Skeletal muscle tissue (tissue), 4 donors: ENCODE results near the gene SLAIN1. TPM values are rescaled to one million over a fixed set of nuclear protein-coding genes. Genes with fewer than 3 reads are reported as not detected.
"Not testable (repeated sequence)": the region's sequence is repeated elsewhere in the genome, so short reads cannot be mapped to it uniquely, and the experiment has no call there.

Experiments used
- H3K27ac ChIP-seq: one replicate; pipeline ENCODE4 v1.7.0; 2013; ENCODE audit warnings: mild to moderate bottlenecking, low read depth, low read length, inconsistent platforms
- H3K27me3 ChIP-seq, 3 donors: one replicate each; pipeline ENCODE4 v1.7.0; 2013; ENCODE audit warnings: low read length in 3 of 3; ENCODE audit not compliant: control insufficient read depth in 3 of 3, insufficient read depth in 3 of 3
- H3K36me3 ChIP-seq, 3 donors: one replicate each; pipeline ENCODE4 v1.7.0; 2013; ENCODE audit warnings: low read length in 3 of 3; ENCODE audit not compliant: control insufficient read depth in 3 of 3, insufficient read depth in 3 of 3
- H3K4me1 ChIP-seq, 3 donors: one replicate each; pipeline ENCODE4 v1.7.0; 2013; ENCODE audit warnings: low read length in 3 of 3, mild to moderate bottlenecking in 3 of 3; ENCODE audit not compliant: control insufficient read depth in 3 of 3, insufficient read depth in 3 of 3
- H3K4me3 ChIP-seq, 3 donors: one replicate each; pipeline ENCODE4 v1.7.0; 2013; ENCODE audit warnings: low read length in 3 of 3
- H3K9ac ChIP-seq, 3 donors: one replicate each; pipeline ENCODE4 v1.7.0; 2013; ENCODE audit warnings: low read length in 3 of 3, mild to moderate bottlenecking in 3 of 3, moderate library complexity in 2 of 3, low read depth in 1 of 3
- H3K9me3 ChIP-seq, 3 donors: one replicate each; pipeline ENCODE4 v1.7.0; 2013; ENCODE audit warnings: low read length in 3 of 3; ENCODE audit not compliant: control insufficient read depth in 3 of 3
- total RNA-seq: library from RNA; depleted of rRNA; stranded (reverse); fragments of >200 nt; gene quantifications from one replicate; pipeline ENCODE4 v1.2.3, GENCODE V29; 2014
- donor health status: Osteomylitis.

Gene SLAIN1
- 8.4 TPM for total RNA-seq

DNA sequence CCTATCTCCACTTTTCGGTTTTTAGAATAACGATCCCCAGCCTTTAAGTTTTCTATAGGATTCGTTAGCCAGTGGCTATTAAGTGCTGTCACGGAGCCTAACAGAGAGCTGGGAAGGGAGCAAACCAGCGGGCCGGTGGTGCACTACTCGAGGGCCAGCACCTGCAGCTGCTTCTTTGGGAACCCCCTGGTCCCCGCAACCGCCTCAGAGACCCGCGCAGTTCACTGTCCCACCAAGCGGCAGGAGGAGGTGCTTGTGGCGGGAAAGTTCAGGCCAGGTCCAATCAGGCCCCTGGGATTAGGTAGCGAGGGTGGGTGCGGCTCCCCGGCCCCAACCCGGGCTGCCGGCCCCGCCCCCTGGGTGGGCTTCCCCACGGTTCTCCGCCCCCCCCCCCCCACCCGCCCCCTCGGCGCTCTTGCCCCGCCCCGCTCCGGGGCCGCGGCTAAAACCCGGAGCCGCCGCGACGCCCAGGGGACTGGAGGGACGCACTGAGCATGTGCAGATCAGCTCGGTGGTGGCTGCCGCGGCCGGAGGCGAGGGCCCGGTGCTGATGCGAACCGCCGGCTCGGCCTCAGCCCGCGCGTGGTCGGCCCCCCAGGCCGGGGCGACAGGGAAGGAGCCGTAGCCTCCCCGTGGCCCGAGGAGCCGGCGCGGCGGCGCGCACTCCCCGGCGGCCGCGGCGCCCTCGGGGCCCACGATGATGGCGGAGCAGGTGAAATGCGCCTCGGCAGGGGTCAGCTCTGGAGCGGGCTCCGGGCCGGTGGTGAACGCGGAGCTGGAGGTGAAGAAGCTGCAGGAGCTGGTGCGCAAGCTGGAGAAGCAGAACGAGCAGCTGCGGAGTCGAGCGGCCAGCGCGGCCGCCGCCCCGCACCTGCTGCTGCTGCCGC lies at the start of gene SLAIN1:
Gene SLAIN1, plus strand, starts transcription at position 471 of the 887 bp plus-strand sequence. Its CDS starts 227 bp downstream, at position 698.
- Histone ChIP-seq H3K9me3 (no peaks in the 10 kb centered on the region), H3K4me3 (peak within 1 kb of the TSS; percentile 83 to 94 (median 93)), H3K36me3 (no peaks in the 10 kb centered on the region), H3K27me3 (no peaks in the 10 kb centered on the region), H3K4me1 (peaks cover 0 to 16% (median 10%) of the 10 kb centered on the region in 3 donors), H3K27ac (no peak within 1 kb of the TSS), H3K9ac (peak within 1 kb of the TSS; percentile 70 to 78 (median 74))

DNA sequence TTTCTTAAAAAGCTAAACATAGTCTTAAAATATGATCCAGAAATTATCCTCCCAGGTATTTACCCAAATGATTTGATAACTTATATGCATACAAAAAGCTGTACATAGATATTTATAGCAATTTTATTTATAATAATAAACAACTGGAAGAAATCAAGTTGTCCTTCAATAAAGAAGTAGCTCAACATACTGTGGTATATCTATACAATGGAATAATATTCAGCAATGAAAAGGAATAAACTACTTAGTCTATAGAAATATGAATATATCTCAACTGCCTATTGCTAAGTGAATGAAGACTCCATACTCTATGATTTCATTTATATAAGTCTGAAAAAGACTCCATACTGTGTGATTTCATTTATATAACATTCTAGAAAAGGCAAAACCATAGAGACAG lies 47.1 kb upstream of the SLAIN1 start:
- Histone ChIP-seq H3K4me1 (no peaks in the 10 kb centered on the region), H3K27me3 (no peaks in the 10 kb centered on the region), H3K4me3 (no peak overlapping the region), H3K27ac (no peak overlapping the region), H3K9ac (no peak overlapping the region), H3K36me3 (no peaks in the 10 kb centered on the region), H3K9me3 (peaks cover 0 to 3% (median 0%) of the 10 kb centered on the region in 3 donors)

- Histone ChIP-seq H3K27me3 (no peaks in the 10 kb centered on the region), H3K36me3 (no peaks in the 10 kb centered on the region), H3K4me3 (no peak overlapping the region), H3K4me1 (no peaks in the 10 kb centered on the region), H3K9ac (no peak overlapping the region), H3K27ac (no peak overlapping the region), H3K9me3 (peaks cover 0 to 6% (median 0%) of the 10 kb centered on the region in 3 donors)
Measured at GRCh38 chr13:77653301-77653700, 44.2 kb upstream of the SLAIN1 start.

DNA sequence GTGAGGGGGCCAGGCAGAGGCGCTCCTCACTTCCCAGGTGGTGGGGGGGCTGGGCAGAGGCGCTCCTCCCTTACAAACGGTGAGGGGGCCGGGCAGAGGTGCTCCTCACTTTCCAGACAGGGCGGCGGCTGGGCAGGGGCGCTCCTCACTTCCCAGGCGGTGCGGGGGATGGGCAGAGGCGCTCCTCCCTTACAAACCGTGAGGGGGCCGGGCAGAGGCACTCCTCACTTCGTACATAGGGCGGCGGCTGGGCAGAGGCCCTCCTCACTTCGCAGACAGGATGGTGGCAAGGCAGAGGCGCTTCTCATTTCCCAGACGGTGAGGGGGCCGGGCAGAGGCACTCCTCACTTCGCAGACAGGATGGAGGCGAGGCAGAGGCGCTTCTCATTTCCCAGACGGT lies 37.5 kb upstream of the SLAIN1 start:
- not testable (repeated sequence) for H3K4me3 ChIP-seq, H3K36me3 ChIP-seq, H3K27ac ChIP-seq, H3K4me1 ChIP-seq, H3K27me3 ChIP-seq, H3K9me3 ChIP-seq, H3K9ac ChIP-seq

GRCh38 chr13:77660841-77661250 lies 36.6 kb upstream of the SLAIN1 start:
- Histone ChIP-seq H3K4me3 (no peak overlapping the region), H3K27me3 (no peaks in the 10 kb centered on the region), H3K9ac (no peak overlapping the region), H3K9me3 (peaks cover 0 to 3% (median 0%) of the 10 kb centered on the region in 3 donors), H3K4me1 (no peaks in the 10 kb centered on the region), H3K27ac (no peak overlapping the region), H3K36me3 (no peaks in the 10 kb centered on the region)

DNA sequence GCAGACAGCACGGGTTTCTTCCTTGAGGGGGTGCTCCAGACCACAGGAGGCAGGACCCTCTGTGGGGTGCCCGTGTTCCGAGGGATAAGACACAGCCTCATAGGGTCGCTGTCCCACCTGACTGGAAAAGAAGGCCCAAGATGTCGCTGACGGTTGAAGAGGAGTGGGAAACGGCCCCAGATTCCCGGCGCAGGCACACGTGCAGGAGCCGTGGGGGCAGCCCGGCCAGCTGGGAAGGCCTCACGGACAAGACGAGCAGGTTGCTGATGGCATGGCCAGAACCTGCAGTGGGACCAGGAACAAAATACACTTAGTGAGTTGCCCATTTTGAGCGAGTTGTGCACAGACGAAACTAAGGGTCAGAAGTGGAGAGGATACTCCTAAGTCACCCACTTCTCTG lies 35.2 kb upstream of the SLAIN1 start:
- H3K4me1 ChIP-seq, H3K27ac ChIP-seq, H3K9me3 ChIP-seq, H3K36me3 ChIP-seq, H3K9ac ChIP-seq, H3K4me3 ChIP-seq, H3K27me3 ChIP-seq: not testable (repeated sequence)

DNA sequence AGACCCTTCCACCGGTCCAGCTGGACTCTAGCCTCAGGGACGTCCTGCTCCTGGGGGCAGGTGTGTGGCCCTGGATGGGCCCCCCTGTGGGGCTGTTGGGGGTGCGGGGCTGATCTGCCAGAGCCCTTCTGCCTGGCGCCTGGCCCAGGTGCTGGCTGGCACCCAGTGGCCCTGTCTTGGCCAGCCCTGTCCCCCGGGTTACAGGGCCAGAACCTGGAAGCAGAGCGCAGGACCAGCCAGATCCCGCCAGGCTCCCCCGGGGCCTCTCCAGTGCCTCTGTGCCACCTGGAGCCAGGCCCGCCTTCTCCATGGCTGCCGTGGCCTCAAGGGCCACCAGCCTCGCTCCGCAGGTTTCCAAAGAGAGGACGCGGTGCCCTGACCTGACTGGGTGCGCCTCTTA lies 34.7 kb upstream of the SLAIN1 start:
- not testable (repeated sequence) for H3K27me3 ChIP-seq, H3K27ac ChIP-seq, H3K4me3 ChIP-seq, H3K9me3 ChIP-seq, H3K4me1 ChIP-seq, H3K9ac ChIP-seq, H3K36me3 ChIP-seq

DNA sequence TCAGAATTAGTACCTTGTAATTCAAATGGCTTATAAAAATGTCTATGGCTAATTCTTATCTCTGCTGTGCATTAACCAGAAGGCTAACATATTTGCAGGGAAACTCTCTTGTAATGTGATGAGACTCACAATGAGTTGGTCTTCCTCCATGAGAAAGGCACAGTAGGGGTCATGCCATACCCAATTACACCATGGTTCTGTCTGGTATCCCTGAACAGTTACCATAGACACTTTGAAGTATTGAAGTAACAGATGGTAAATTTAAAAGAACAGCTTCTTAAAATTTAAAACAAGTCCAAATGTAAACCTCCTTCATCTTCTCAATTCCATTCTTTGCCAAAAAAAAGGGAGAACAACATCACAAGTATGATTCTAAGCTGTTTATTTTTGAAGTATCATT lies 22.6 kb upstream of the SLAIN1 start:
- no peaks in the 10 kb centered on the region for H3K36me3 ChIP-seq
- H3K9me3 ChIP-seq: no peaks in the 10 kb centered on the region
- H3K9ac ChIP-seq: no peak overlapping the region
- no peak overlapping the region for H3K27ac ChIP-seq
- H3K4me3 ChIP-seq: no peak overlapping the region
- H3K4me1 ChIP-seq: no peaks in the 10 kb centered on the region
- peaks cover 0 to 3% (median 0%) of the 10 kb centered on the region in 3 donors for H3K27me3 ChIP-seq

- no peaks in the 10 kb centered on the region for H3K36me3 ChIP-seq
- H3K9me3 ChIP-seq: no peaks in the 10 kb centered on the region
- H3K4me3 ChIP-seq: no peak overlapping the region
- H3K27ac ChIP-seq: no peak overlapping the region
- H3K9ac ChIP-seq: no peak overlapping the region
- H3K27me3 ChIP-seq: peaks cover 0 to 3% (median 0%) of the 10 kb centered on the region in 3 donors
- no peaks in the 10 kb centered on the region for H3K4me1 ChIP-seq
Measured at GRCh38 chr13:77678691-77679235, 18.7 kb upstream of the SLAIN1 start.

DNA sequence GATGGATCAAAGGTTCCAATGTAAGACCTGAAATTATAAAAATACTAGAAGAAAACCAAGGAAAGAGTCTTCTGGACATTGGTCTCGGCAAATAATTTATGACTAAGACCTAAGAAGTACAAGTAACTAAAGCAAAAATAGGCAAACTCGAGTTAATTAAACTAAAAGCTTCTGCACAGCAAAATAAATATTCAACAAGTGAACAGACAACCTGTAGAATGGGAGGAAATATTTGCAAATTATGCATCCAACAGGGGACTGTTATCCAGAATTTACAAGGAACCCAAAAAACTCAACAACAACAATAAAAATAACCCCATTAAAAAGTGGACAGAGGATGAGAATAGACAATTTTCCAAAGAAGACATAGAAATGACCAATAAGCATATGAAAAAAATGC lies 9.7 kb upstream of the SLAIN1 start:
- no peaks in the 10 kb centered on the region for H3K27me3 ChIP-seq
- H3K9me3 ChIP-seq: no peaks in the 10 kb centered on the region
- H3K9ac ChIP-seq: no peak overlapping the region
- no peaks in the 10 kb centered on the region for H3K4me1 ChIP-seq
- no peak overlapping the region for H3K27ac ChIP-seq
- no peak overlapping the region for H3K4me3 ChIP-seq
- no peaks in the 10 kb centered on the region for H3K36me3 ChIP-seq
